ENCODE measurements around the gene PIP5K1B. TPM values are rescaled to one million over a fixed set of nuclear protein-coding genes. Genes with fewer than 3 reads are reported as not detected.
"Not testable (repeated sequence)": the region's sequence is repeated elsewhere in the genome, so short reads cannot be mapped to it uniquely, and the experiment has no call there.

The PIP5K1B gene
- total RNA-seq, 2 experiments from 2014 or later: 0.73 to 0.77 TPM

- H3K36me3 Mint-ChIP-seq (ENCODE audit: low read depth): no peaks in the 10 kb centered on the region
- H3K27me3 Mint-ChIP-seq: peaks cover 72% of the 10 kb centered on the region
- CTCF ChIA-PET: no interaction called here
- H3K9me3 Mint-ChIP-seq: no peaks in the 10 kb centered on the region
- H3K4me1 Mint-ChIP-seq: no peaks in the 10 kb centered on the region
- no peak overlapping the region for H3K27ac Mint-ChIP-seq
- no peak overlapping the region for H3K4me3 Mint-ChIP-seq
- DNase-seq: no peak
- POLR2A ChIA-PET: no interaction called here
These were observed 6.0 kb upstream of the PIP5K1B start for GRCh38 chr9:68698943-68699509.

- CTCF ChIA-PET; H3K4me3 Mint-ChIP-seq; H3K9me3 Mint-ChIP-seq; DNase-seq; H3K27ac Mint-ChIP-seq; H3K4me1 Mint-ChIP-seq; H3K36me3 Mint-ChIP-seq (ENCODE audit: low read depth); POLR2A ChIA-PET: not testable (repeated sequence)
- H3K27me3 Mint-ChIP-seq: peaks cover 73% of the 10 kb centered on the region
These were observed 5.4 kb upstream of the PIP5K1B start for GRCh38 chr9:68699625-68700024.

- ChIA-PET POLR2A (no interaction called here), CTCF (interaction anchor here (0.9 to 2.0 kb wide), 2 partner anchors 16 to 79 kb away, joined by 3 to 7 read pairs; no protein-coding TSS in a partner anchor)
- H3K27me3 Mint-ChIP-seq: peaks cover 78% of the 10 kb centered on the region
- H3K4me1 Mint-ChIP-seq: peaks cover 14% of the 10 kb centered on the region
- no peaks in the 10 kb centered on the region for H3K36me3 Mint-ChIP-seq (ENCODE audit: low read depth)
- no peak for DNase-seq
- no peak overlapping the region for H3K27ac Mint-ChIP-seq
- no peaks in the 10 kb centered on the region for H3K9me3 Mint-ChIP-seq
- H3K4me3 Mint-ChIP-seq: no peak overlapping the region
These were observed 2.5 kb upstream of the PIP5K1B start for GRCh38 chr9:68702493-68702892.

- Mint-ChIP-seq H3K36me3 (ENCODE audit: low read depth) (no peaks in the 10 kb centered on the region), H3K27ac (no peak overlapping the region), H3K4me3 (no peak overlapping the region), H3K9me3 (no peaks in the 10 kb centered on the region), H3K27me3 (peaks cover 79% of the 10 kb centered on the region), H3K4me1 (peaks cover 14% of the 10 kb centered on the region)
- DNase-seq: no peak
- ChIA-PET CTCF (interaction anchor here (0.6 to 1.2 kb wide), 2 partner anchors 12 to 144 kb away, joined by 3 to 4 read pairs; no protein-coding TSS in a partner anchor), POLR2A (no interaction called here)
These were observed 1.4 kb upstream of the PIP5K1B start for GRCh38 chr9:68703672-68704071.

GRCh38 chr9:68704498-68704813, 584 bp upstream of the PIP5K1B start:
- no peaks in the 10 kb centered on the region for H3K36me3 Mint-ChIP-seq (ENCODE audit: low read depth)
- ChIA-PET POLR2A (no interaction called here), CTCF (interaction anchor here (0.6 to 1.2 kb wide), 3 partner anchors 13 to 143 kb away, joined by 3 to 4 read pairs (median 3); no protein-coding TSS in a partner anchor)
- peaks cover 82% of the 10 kb centered on the region for H3K27me3 Mint-ChIP-seq
- peak overlapping the region; percentile 33 for H3K4me3 Mint-ChIP-seq
- H3K27ac Mint-ChIP-seq: no peak overlapping the region
- no peak for DNase-seq
- H3K9me3 Mint-ChIP-seq: no peaks in the 10 kb centered on the region
- H3K4me1 Mint-ChIP-seq: peaks cover 14% of the 10 kb centered on the region

GRCh38 chr9:68705531-68706362, 707 bp downstream of the PIP5K1B start:
- Mint-ChIP-seq H3K27ac (no peak overlapping the region), H3K27me3 (peaks cover 79% of the 10 kb centered on the region), H3K4me1 (peaks cover 14% of the 10 kb centered on the region), H3K4me3 (peak overlapping the region; percentile 80), H3K36me3 (ENCODE audit: low read depth) (no peaks in the 10 kb centered on the region), H3K9me3 (no peaks in the 10 kb centered on the region)
- POLR2A ChIA-PET: no interaction called here
- CTCF ChIA-PET: no interaction called here
- peak; percentile 8 for DNase-seq

GRCh38 chr9:68706363-68707201, 1.5 kb downstream of the PIP5K1B start:
- CTCF ChIA-PET: no interaction called here
- Mint-ChIP-seq H3K9me3 (no peaks in the 10 kb centered on the region), H3K4me1 (peaks cover 14% of the 10 kb centered on the region), H3K4me3 (peak overlapping the region; percentile 80), H3K36me3 (ENCODE audit: low read depth) (no peaks in the 10 kb centered on the region), H3K27me3 (peaks cover 76% of the 10 kb centered on the region), H3K27ac (no peak overlapping the region)
- DNase-seq: no peak
- POLR2A ChIA-PET: no interaction called here

- ChIA-PET POLR2A (no interaction called here), CTCF (interaction anchor here (1.0 kb wide), 1 partner anchor 356 kb away, joined by 6 read pairs; no protein-coding TSS in a partner anchor)
- Mint-ChIP-seq H3K9me3 (no peaks in the 10 kb centered on the region), H3K4me3 (no peak overlapping the region), H3K27ac (no peak overlapping the region), H3K4me1 (peaks cover 14% of the 10 kb centered on the region), H3K36me3 (ENCODE audit: low read depth) (no peaks in the 10 kb centered on the region), H3K27me3 (peaks cover 77% of the 10 kb centered on the region)
- no peak for DNase-seq
These were observed 2.9 kb downstream of the PIP5K1B start for GRCh38 chr9:68707801-68708488.

GRCh38 chr9:68708513-68708912, 3.5 kb downstream of the PIP5K1B start:
- H3K27me3 Mint-ChIP-seq: peaks cover 71% of the 10 kb centered on the region
- H3K9me3 Mint-ChIP-seq: no peaks in the 10 kb centered on the region
- ChIA-PET POLR2A (no interaction called here), CTCF (interaction anchor here (1.0 kb wide), 1 partner anchor 355 kb away, joined by 6 read pairs; no protein-coding TSS in a partner anchor)
- peaks cover 14% of the 10 kb centered on the region for H3K4me1 Mint-ChIP-seq
- H3K36me3 Mint-ChIP-seq (ENCODE audit: low read depth): no peaks in the 10 kb centered on the region
- H3K4me3 Mint-ChIP-seq: no peak overlapping the region
- H3K27ac Mint-ChIP-seq: no peak overlapping the region
- DNase-seq: no peak

- no peak for DNase-seq
- H3K9me3 Mint-ChIP-seq: no peaks in the 10 kb centered on the region
- CTCF ChIA-PET: no interaction called here
- no peak overlapping the region for H3K4me3 Mint-ChIP-seq
- no peaks in the 10 kb centered on the region for H3K36me3 Mint-ChIP-seq (ENCODE audit: low read depth)
- peaks cover 66% of the 10 kb centered on the region for H3K27me3 Mint-ChIP-seq
- H3K4me1 Mint-ChIP-seq: peaks cover 13% of the 10 kb centered on the region
- POLR2A ChIA-PET: no interaction called here
- H3K27ac Mint-ChIP-seq: no peak overlapping the region
These were observed 4.5 kb downstream of the PIP5K1B start for GRCh38 chr9:68709291-68710110.

- Mint-ChIP-seq H3K4me3 (no peak overlapping the region), H3K27ac (no peak overlapping the region), H3K36me3 (ENCODE audit: low read depth) (no peaks in the 10 kb centered on the region), H3K9me3 (no peaks in the 10 kb centered on the region), H3K27me3 (peaks cover 65% of the 10 kb centered on the region), H3K4me1 (peaks cover 11% of the 10 kb centered on the region)
- DNase-seq: no peak
- ChIA-PET CTCF (no interaction called here), POLR2A (no interaction called here)
These were observed 5.1 kb downstream of the PIP5K1B start for GRCh38 chr9:68710111-68710471.

GRCh38 chr9:68711281-68711680, 6.2 kb downstream of the PIP5K1B start:
- no peak overlapping the region for H3K4me3 Mint-ChIP-seq
- H3K27ac Mint-ChIP-seq: no peak overlapping the region
- H3K9me3 Mint-ChIP-seq: no peaks in the 10 kb centered on the region
- H3K27me3 Mint-ChIP-seq: peaks cover 57% of the 10 kb centered on the region
- CTCF ChIA-PET: interaction anchor here (0.6 to 1.4 kb wide), 2 partner anchors 9 to 74 kb away, joined by 3 to 4 read pairs; no protein-coding TSS in a partner anchor
- peaks cover 3% of the 10 kb centered on the region for H3K4me1 Mint-ChIP-seq
- DNase-seq: no peak
- no peaks in the 10 kb centered on the region for H3K36me3 Mint-ChIP-seq (ENCODE audit: low read depth)
- POLR2A ChIA-PET: no interaction called here
